Suppressor macrophage treated with lipopolysaccharide for 1 hour (primary cell): ENCODE data around the gene CLCF1.
A peak's percentile ranks its signal among the peaks of the same experiment; 100 is the strongest.
"Not testable (repeated sequence)": the region's sequence is repeated elsewhere in the genome, so short reads cannot be mapped to it uniquely, and the experiment has no call there.

Source experiments
- DNase-seq, 3 donors: peaks; one replicate each; pipeline ENCODE4 v3.0.0-alpha.2; 2020 to 2022

CLCF1 gene

DNA sequence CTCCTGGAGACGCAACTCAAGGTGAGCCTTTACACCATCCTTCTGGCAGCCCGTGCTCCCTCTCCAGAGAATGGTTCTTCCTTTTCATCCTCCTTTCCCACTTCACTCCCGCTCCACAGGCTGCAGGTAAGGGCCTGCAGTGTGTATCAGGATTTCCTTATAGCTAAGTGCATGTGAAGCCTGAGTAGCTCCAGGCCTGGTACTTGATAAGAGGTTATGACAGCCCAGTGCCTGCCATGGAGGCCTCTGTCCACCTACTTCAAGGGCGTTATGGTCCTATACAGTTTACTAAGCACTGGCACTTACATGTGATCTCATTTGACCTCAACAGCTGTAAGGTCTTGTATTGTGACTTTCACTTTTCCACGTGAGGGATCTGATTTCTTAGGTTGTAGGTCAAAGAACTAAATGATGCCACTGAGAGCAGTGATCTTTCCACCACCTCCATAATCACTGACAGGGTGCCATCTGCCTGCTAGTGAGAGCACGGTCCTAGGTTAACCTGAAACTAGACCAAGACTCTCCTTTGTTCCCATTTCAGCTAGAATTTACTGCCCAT lies 52.0 kb downstream of the CLCF1 start:
- DNase-seq: no peak

DNA sequence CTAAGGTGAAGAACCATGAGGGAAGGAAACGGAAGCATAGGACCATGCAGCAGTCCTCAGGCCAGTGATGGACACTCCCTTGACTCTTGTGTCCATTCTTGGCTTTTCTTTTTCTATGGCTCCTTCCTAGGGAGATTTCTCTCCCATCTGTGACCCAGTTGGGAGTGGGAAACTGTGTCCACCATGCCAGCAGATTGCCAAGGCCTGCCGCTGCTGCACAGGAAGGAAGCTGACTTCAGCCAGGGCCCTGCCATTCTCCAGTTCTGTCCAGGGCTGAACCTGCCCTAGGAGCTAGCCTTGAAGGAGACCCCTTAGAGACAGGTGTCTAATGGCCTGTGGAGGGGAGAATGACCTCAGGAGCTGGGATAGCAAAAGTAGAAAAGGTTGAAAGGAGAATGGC lies 52.7 kb downstream of the CLCF1 start:
- no peak for DNase-seq

DNA sequence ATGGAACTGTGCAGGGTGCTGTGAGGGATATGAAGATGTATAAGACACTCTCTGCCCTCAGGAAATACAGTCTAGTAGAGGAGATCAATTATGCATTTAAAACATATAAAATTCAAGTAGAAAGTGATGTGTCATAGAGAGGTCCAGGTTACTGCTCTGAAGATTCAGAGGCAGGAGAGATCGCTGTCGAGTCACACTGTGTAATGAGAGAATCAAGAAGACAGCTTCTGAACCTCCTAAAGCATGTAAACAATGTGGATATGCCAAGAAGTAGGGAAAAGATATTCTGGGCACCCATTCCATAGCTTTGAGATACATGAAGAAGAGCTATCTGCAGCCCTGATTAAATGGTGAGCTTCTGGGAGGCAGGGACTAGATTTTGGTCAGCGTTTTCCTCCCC lies 53.4 kb downstream of the CLCF1 start:
- DNase-seq: no peak

DNA sequence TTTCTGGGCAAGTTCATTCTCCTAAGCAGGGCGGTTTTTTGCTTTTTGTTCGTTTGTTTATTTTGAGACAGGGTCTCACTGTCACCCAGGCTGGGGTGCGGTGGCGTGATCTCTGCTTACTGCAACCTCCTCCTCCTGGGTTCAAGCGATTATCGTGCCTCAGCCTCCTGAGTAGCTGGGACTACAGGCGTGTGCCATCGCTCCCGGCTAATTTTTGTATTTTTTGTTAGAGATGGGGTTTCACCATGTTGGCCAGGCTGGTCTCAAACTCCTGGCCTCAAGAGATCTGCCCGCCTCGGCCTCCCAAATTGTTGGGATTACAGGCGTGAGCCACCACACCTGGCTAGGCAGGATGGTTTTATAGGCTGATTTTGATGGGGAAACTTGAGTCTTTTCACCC lies 54.5 kb downstream of the CLCF1 start:
- not testable (repeated sequence) for DNase-seq

DNA sequence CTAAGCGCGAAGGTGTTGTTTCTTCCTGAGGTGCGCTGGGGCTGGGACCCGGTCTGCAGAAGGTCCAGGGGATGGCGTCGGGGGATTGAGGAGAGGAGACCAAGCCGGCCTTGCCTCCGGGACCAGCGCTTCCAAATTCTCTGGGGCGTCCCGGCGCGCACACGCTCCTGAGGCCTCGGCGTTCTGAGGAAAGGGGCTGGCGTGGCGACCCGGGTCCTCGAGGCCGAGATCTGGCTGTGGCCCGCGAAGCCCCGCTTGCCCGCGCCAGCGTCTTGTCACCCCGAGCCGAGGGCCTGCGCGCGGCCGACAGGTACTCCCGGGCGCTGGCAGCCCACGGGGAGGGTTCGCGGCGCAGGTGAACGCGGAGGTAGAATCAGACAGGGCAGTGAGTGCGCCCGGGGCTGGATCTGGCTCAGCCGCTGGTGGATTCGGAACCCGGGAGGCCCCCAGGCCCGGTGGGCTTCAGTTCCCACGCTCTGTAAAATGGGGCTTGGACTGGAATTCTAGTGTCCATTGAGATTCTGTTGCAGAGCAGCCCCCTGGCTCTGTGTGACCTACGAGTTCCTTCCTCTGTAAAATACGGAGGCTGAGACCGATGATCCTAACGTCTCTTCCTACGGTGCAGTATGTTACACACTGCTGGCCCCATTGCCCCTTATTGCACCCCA lies 55.4 kb downstream of the CLCF1 start:
- no peak for DNase-seq

DNA sequence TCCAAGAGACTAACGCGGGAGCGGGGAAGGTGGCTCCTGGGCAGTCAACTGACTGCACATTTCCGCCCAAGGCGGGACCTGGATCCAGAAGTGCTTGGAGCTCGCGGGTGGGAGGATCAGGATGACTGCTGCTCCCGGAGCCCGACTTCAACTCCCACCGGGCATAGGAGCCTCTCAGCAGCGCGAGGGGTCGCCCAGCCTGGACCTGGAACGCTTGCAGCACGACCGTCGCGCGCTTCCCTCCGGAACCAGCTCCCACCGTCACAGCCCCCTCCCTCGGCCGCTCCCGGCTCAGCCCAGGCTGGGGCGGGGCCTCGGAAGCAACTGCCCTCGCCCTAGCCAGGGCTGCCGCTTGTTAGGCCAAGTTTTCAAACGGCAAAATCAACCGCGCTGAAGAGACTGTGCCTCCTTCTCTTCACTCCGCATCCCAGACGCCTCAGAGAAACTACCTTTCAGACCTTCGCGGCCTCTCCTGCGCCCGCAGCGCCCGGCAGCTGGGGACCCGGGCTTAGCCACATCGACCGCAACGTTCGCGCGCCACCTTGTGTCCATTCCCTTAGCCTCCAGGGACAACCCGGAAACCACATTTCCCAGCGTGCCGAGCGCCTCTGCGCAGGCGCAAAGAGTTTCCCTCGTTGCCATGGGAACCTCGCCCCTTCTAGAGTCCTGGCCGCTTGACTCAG lies 56.1 kb downstream of the CLCF1 start:
- peak; percentile 97 to 100 (median 98) for DNase-seq

DNA sequence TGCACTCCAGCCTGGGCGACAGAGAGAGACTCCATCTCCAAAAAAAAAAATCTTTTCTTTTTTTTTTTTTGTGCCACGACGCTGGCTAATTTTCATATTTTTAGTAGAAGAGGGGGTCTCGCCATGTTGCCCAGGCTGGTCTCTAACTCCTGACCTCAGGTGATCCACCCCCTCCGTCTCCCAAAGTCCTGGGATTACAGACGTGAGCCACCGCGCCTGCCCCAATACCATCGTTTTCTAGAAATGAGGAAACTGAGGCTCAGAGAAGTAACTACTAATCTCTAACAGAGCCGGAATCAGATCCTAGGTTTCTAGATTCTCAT lies 56.6 kb downstream of the CLCF1 start:
- no peak for DNase-seq

DNA sequence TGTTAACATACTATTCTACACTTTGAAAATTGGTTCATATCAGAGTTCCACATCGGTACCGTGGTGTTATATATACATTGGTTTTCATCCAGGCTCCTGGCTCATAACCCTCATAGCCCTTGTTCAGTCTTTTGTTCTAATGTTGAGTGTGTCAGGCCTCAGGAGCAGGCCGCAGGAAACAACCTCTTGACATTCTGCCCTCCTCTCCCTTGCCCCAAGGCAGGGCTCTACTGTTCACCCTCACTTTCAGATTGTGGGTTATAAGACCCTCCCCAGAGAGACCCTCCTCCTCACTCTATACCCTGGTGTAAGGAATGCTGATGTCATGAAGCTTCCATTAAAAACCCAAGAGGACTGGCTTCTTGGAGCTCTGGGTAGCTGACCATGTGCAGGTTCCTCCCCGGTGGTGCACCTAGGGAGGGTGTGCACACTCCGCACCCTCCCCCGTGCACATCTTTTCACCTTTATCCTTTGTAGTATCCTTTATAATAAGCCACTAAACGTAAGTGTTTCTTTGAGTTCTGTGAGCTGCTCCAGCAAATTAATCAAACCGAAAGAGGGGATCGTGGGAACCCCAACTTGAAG lies 58.0 kb downstream of the CLCF1 start:
- DNase-seq: no peak

DNA sequence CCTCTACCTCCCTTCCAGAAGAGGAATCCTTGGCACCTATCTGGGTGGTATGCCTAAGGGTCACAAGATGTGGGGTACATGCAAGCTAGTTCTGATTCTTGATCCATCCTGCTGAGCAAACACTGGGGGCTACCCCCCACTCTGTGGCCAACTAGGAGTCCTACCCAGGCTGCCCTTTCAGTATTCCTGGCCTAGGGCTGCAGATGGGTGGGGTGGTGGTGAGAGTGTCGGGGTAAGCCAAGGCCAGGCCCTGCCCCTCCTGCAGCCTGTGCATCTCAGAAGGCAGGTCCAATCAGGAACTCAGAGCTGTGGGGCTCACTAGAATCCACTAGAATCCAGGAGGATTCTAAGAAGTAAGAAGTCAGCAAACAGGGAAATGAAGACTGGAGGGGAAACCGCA lies 59.2 kb downstream of the CLCF1 start:
- DNase-seq: no peak
